T-cell (primary cell): ENCODE measurements around the gene CA10. TPM values are rescaled to one million over a fixed set of nuclear protein-coding genes. Genes with fewer than 3 reads are reported as not detected.

Experiments used
- ATAC-seq, 4 experiments: fragments of 200-7000 bp in 3 of 4; fragments of 150-1000 bp in 1 of 4; cut with Tn5 transposase; replicated peaks in 1 of 4; 1 replicate in 3 of 4; 2 replicates in 1 of 4; pipeline ENCODE4 v1.10.0; 2021; ENCODE audit warnings: moderate library complexity in 3 of 4, mild to moderate bottlenecking in 2 of 4, moderate number of reproducible peaks in 1 of 4
- CTCF ChIA-PET, 2 donors: fragments of 300-600 bp; sonication (Branson Sonifier 250); formaldehyde crosslinking; loops; one replicate each; lab custom pipeline; 2022; ENCODE audit warnings: antibody characterized with exemption in 2 of 2; lab: Charles Lee
- POLR2A ChIA-PET, 2 donors: fragments of 300-600 bp; sonication (Branson Sonifier 250); formaldehyde crosslinking; loops; one replicate each; lab custom pipeline; 2022; ENCODE audit warnings: antibody characterized with exemption in 2 of 2; lab: Charles Lee
- DNase-seq, 35 experiments: peaks; one replicate each; pipeline versions ENCODE4 v3.0.0 to v3.0.0-alpha.2; 2013 to 2023
- H3K27ac ChIP-seq: one replicate; pipeline ENCODE4 v1.5.1; 2013; ENCODE audit warnings: low read length
- H3K27me3 ChIP-seq, 2 experiments: replicated peaks in 1 of 2; 1 replicate in 1 of 2; 2 replicates in 1 of 2; pipeline versions ENCODE4 v1.6.1 to v1.7.0; 2013; ENCODE audit warnings: low read length in 1 of 2, mixed read lengths in 1 of 2; ENCODE audit not compliant: control insufficient read depth in 2 of 2, insufficient read depth in 2 of 2; ENCODE audit errors: extremely low read depth in 1 of 2
- H3K36me3 ChIP-seq, 2 donors: 1 replicate in 1 of 2; 2 replicates in 1 of 2; pipeline versions ENCODE4 v1.6.1 to v1.7.0; 2013; ENCODE audit warnings: low read length in 1 of 2; ENCODE audit not compliant: control insufficient read depth in 2 of 2, insufficient read depth in 1 of 2; ENCODE audit errors: extremely low read depth in 1 of 2
- H3K4me1 ChIP-seq, 2 experiments: 1 replicate in 1 of 2; 2 replicates in 1 of 2; pipeline versions ENCODE4 v1.6.1 to v1.7.0; 2013; ENCODE audit warnings: low read length in 2 of 2, mixed read lengths in 1 of 2; ENCODE audit not compliant: insufficient read depth in 2 of 2, control insufficient read depth in 1 of 2; ENCODE audit errors: extremely low read depth in 1 of 2
- H3K4me3 ChIP-seq, 2 donors: 1 replicate in 1 of 2; 2 replicates in 1 of 2; pipeline versions ENCODE4 v1.5.1 to v1.7.0; 2013; ENCODE audit warnings: mild to moderate bottlenecking in 2 of 2, low read length in 1 of 2, moderate library complexity in 1 of 2; ENCODE audit not compliant: control insufficient read depth in 1 of 2; ENCODE audit errors: extremely low read depth in 1 of 2
- H3K9me3 ChIP-seq: 2 replicates; pipeline ENCODE4 v1.7.0; 2013
- H3K27ac Mint-ChIP-seq, 2 donors: one replicate each; pipeline ENCODE4 v1.8.0; 2020 to 2021; ENCODE audit warnings: mild to moderate bottlenecking in 2 of 2, mixed read lengths in 2 of 2
- H3K27me3 Mint-ChIP-seq, 2 donors: one replicate each; pipeline ENCODE4 v1.8.0; 2021 to 2022; ENCODE audit warnings: mixed read lengths in 2 of 2
- H3K36me3 Mint-ChIP-seq: one replicate; pipeline ENCODE4 v1.8.0; 2021; ENCODE audit warnings: mixed read lengths
- H3K4me1 Mint-ChIP-seq, 3 donors: one replicate each; pipeline ENCODE4 v1.8.0; 2020 to 2022; ENCODE audit warnings: mixed read lengths in 3 of 3, mild to moderate bottlenecking in 1 of 3
- H3K4me3 Mint-ChIP-seq, 3 donors: one replicate each; pipeline ENCODE4 v1.8.0; 2020 to 2022; ENCODE audit warnings: mild to moderate bottlenecking in 3 of 3, mixed read lengths in 3 of 3, moderate library complexity in 3 of 3
- H3K9me3 Mint-ChIP-seq, 3 donors: one replicate each; pipeline ENCODE4 v1.8.0; 2020 to 2022; ENCODE audit warnings: mixed read lengths in 3 of 3
- WGBS: methylation state at CpG from one replicate; pipeline ENCODE4 v1.1.5; 2013; ENCODE audit warnings: missing lambda C conversion rate; ENCODE audit not compliant: insufficient coverage; 5-methylcytosine and 5-hydroxymethylcytosine counted together
- total RNA-seq, 35 experiments: library from RNA in 6 of 35; stranded (reverse) in 6 of 35; fragments of 120-200 nt in 1 of 35; gene quantifications; one replicate each; pipeline versions ENCODE4 v1.2.1 to v1.2.4 and lab custom pipeline; 2013 to 2026

The CA10 gene
- total RNA-seq, 5 donors from 2014 or later (not counting 1 experiment from before 2014, with no cell fraction given), result 0.30 TPM; not detected in 4

- ChIA-PET CTCF (no interaction called here), POLR2A (no interaction called here)
- no peaks in the 10 kb centered on the region for H3K4me1 ChIP-seq
- H3K27ac Mint-ChIP-seq, result no peak overlapping the region
- H3K36me3 ChIP-seq, result no peaks in the 10 kb centered on the region
- H3K9me3 ChIP-seq, result no peaks in the 10 kb centered on the region
- no peaks in the 10 kb centered on the region for H3K27me3 ChIP-seq
- H3K36me3 Mint-ChIP-seq, result no peaks in the 10 kb centered on the region
- no peak overlapping the region for H3K27ac ChIP-seq
- peaks cover 0 to 4% (median 1%) of the 10 kb centered on the region in 3 donors for H3K4me1 Mint-ChIP-seq
- WGBS, result no CpG with 5 or more reads among the region's 2 CpGs
- peaks cover 2 to 11% of the 10 kb centered on the region in 2 donors for H3K27me3 Mint-ChIP-seq
- no peak overlapping the region for H3K4me3 Mint-ChIP-seq
- ATAC-seq (no peak), DNase-seq (no peak)
- H3K9me3 Mint-ChIP-seq, result peaks cover 0 to 4% (median 3%) of the 10 kb centered on the region in 3 donors
- H3K4me3 ChIP-seq, result no peak overlapping the region
Observed at GRCh38 chr17:52148288-52148968, 10.1 kb downstream of the CA10 start.

- peaks cover 0 to 4% (median 3%) of the 10 kb centered on the region in 3 donors for H3K9me3 Mint-ChIP-seq
- H3K36me3 Mint-ChIP-seq, result no peaks in the 10 kb centered on the region
- H3K4me3 Mint-ChIP-seq, result no peak overlapping the region
- no peak overlapping the region for H3K27ac ChIP-seq
- H3K36me3 ChIP-seq, result no peaks in the 10 kb centered on the region
- peaks cover 2 to 11% of the 10 kb centered on the region in 2 donors for H3K27me3 Mint-ChIP-seq
- peaks cover 0 to 4% (median 1%) of the 10 kb centered on the region in 3 donors for H3K4me1 Mint-ChIP-seq
- POLR2A ChIA-PET, result no interaction called here
- no peak for DNase-seq
- ATAC-seq, result no peak
- no peaks in the 10 kb centered on the region for H3K9me3 ChIP-seq
- no peaks in the 10 kb centered on the region for H3K4me1 ChIP-seq
- no peak overlapping the region for H3K4me3 ChIP-seq
- CTCF ChIA-PET, result no interaction called here
- H3K27ac Mint-ChIP-seq, result peak overlapping the region in 1 of 2 donors; percentile 25
- no peaks in the 10 kb centered on the region for H3K27me3 ChIP-seq
Observed at GRCh38 chr17:52147872-52148271, 10.6 kb downstream of the CA10 start.

- WGBS, result 56% methylated on average over 1 of the region's 1 CpG
- DNase-seq, result no peak
- H3K27ac Mint-ChIP-seq, result no peak overlapping the region
- Histone ChIP-seq H3K27ac (no peak overlapping the region), H3K9me3 (no peaks in the 10 kb centered on the region), H3K27me3 (no peaks in the 10 kb centered on the region), H3K4me3 (no peak overlapping the region), H3K36me3 (no peaks in the 10 kb centered on the region), H3K4me1 (no peaks in the 10 kb centered on the region)
- no peak overlapping the region for H3K4me3 Mint-ChIP-seq
- H3K9me3 Mint-ChIP-seq, result peaks cover 0 to 4% (median 3%) of the 10 kb centered on the region in 3 donors
- ATAC-seq, result no peak
- CTCF ChIA-PET, result interaction anchor here in 1 of 2 donors (0.6 kb wide), 1 partner anchor 41 kb away, joined by 3 read pairs; no protein-coding TSS in a partner anchor
- POLR2A ChIA-PET, result interaction anchor here in 1 of 2 donors (0.6 kb wide), 1 partner anchor 36 kb away, joined by 4 read pairs; no protein-coding TSS in a partner anchor
- no peaks in the 10 kb centered on the region for H3K36me3 Mint-ChIP-seq
- peaks cover 0 to 4% (median 1%) of the 10 kb centered on the region in 3 donors for H3K4me1 Mint-ChIP-seq
- H3K27me3 Mint-ChIP-seq, result peaks cover 2 to 11% of the 10 kb centered on the region in 2 donors
Observed at GRCh38 chr17:52147431-52147830, 11.1 kb downstream of the CA10 start.

GRCh38 chr17:52145476-52145875 is 13.0 kb downstream of the CA10 start:
- no peaks in the 10 kb centered on the region for H3K9me3 ChIP-seq
- CTCF ChIA-PET, result no interaction called here
- no peak overlapping the region for H3K4me3 ChIP-seq
- DNase-seq (no peak), ATAC-seq (no peak)
- peaks cover 0 to 2% of the 10 kb centered on the region in 2 experiments for H3K27me3 ChIP-seq
- POLR2A ChIA-PET, result no interaction called here
- H3K27ac ChIP-seq, result no peak overlapping the region
- no peaks in the 10 kb centered on the region for H3K4me1 ChIP-seq
- H3K27ac Mint-ChIP-seq, result no peak overlapping the region
- H3K4me1 Mint-ChIP-seq, result peaks cover 0 to 4% (median 1%) of the 10 kb centered on the region in 3 donors
- H3K27me3 Mint-ChIP-seq, result peaks cover 0 to 5% of the 10 kb centered on the region in 2 donors
- peaks cover 0 to 4% (median 3%) of the 10 kb centered on the region in 3 donors for H3K9me3 Mint-ChIP-seq
- no peak overlapping the region for H3K4me3 Mint-ChIP-seq
- no peaks in the 10 kb centered on the region for H3K36me3 ChIP-seq
- H3K36me3 Mint-ChIP-seq, result no peaks in the 10 kb centered on the region

GRCh38 chr17:52143542-52143941 is 15.0 kb downstream of the CA10 start:
- Mint-ChIP-seq H3K9me3 (peaks cover 0 to 3% (median 0%) of the 10 kb centered on the region in 3 donors), H3K27ac (no peak overlapping the region), H3K27me3 (peaks cover 0 to 5% of the 10 kb centered on the region in 2 donors), H3K4me3 (no peak overlapping the region), H3K36me3 (no peaks in the 10 kb centered on the region), H3K4me1 (peaks cover 0 to 4% (median 1%) of the 10 kb centered on the region in 3 donors)
- no peaks in the 10 kb centered on the region for H3K9me3 ChIP-seq
- POLR2A ChIA-PET, result no interaction called here
- CTCF ChIA-PET, result no interaction called here
- H3K27ac ChIP-seq, result no peak overlapping the region
- no peak for DNase-seq
- H3K4me3 ChIP-seq, result no peak overlapping the region
- WGBS, result 0% methylated on average over 1 of the region's 1 CpG
- H3K36me3 ChIP-seq, result no peaks in the 10 kb centered on the region
- no peak for ATAC-seq
- H3K27me3 ChIP-seq, result peaks cover 0 to 2% of the 10 kb centered on the region in 2 experiments
- no peaks in the 10 kb centered on the region for H3K4me1 ChIP-seq

GRCh38 chr17:52140601-52141000 is 17.9 kb downstream of the CA10 start:
- Histone ChIP-seq H3K36me3 (no peaks in the 10 kb centered on the region), H3K4me3 (no peak overlapping the region), H3K9me3 (no peaks in the 10 kb centered on the region), H3K27ac (no peak overlapping the region), H3K4me1 (no peaks in the 10 kb centered on the region), H3K27me3 (peaks cover 0 to 2% of the 10 kb centered on the region in 2 experiments)
- ATAC-seq (no peak), DNase-seq (no peak)
- Mint-ChIP-seq H3K36me3 (no peaks in the 10 kb centered on the region), H3K27me3 (peaks cover 0 to 8% of the 10 kb centered on the region in 2 donors), H3K4me1 (peaks cover 0 to 3% (median 0%) of the 10 kb centered on the region in 3 donors), H3K27ac (no peak overlapping the region), H3K4me3 (no peak overlapping the region), H3K9me3 (peaks cover 0 to 3% (median 0%) of the 10 kb centered on the region in 3 donors)
- 93% methylated on average over 3 of the region's 3 CpGs for WGBS
- POLR2A ChIA-PET, result no interaction called here
- CTCF ChIA-PET, result no interaction called here
